Measurements from ENCODE around the gene TUBB2B.

Gene TUBB2B

DNA sequence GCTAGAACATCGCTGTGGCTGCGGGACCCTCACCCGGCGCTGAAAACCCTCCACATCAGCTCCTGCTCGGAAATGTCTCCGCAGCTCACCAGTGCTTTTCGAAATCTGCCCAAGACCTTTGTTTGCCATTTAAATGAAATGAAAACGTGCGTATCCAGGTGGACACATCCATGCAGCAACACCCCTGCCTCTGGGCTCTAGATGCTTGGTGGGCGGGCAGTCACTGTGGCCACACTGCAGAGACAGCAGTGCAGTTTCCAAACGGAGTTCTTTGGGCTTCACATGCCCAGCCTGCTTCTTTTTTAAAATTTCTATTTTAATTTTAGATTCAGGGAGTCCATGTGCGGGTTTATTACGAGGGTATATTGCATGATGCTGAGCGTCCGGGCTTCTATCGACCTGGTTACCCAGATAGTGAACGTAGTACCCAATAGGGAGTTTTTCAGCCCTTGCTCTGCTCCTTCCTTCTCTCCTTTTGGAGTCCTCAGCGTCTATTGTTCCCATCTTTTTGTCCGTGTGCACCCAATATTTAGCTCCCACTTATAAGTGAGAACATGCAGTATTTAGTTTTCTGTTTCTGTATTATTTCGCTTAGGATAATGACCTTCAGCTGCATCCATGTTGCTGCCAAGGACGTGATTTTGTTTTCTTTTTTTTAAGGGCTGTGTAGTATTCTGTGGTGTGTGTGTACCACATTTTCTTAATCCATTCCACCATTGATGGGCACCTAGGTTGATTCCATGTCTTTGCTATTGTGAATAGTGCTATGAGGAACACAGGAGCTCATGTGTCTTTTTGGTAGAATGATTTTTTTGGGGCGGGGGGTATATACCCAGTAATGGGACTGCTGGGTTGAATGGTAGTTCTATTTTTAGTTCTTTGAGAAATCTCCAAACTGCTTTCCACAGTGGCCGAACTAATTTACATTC, 4.8 kb upstream of the TUBB2B start:
- DNase-seq: no peak

DNA sequence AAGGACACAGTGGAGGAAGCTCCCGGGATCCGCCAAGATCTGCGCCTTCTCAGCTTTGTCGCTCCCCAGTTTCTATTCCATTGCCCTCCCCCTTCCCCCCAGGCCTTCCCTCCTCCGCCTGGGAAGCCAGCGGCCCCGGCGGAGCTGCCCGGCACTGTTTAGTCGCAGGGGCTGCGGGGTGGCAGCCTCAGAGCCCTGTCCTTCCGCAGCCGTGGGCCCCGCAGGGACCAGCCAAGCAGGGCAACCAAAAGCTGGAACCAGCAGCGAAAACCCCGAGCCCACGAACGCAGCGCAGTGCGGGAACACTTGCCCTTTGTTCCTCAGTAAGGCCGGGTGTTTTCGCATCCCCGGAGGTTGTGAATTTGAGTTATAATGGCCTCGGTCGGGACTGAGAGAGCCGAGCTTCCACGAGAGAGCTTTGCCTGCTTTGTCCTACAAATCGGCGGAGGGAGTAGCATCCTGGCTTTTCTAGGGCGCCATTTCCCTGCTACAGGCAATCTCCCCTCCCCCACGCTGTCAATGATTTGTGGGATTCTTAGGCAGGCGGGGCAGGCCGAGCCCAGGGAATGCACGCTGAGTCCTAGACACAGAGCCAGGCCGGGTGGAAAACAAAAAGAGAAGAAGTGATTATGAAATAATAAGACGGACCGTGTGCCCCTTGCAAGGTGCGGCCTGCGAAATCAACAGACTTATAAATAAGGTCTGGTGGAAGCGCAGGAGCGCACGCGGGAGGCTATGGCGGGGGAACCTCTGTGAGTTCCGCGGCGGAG, 4.0 kb upstream of the TUBB2B start:
- no peak for DNase-seq

GRCh38 chr6:3230900-3231246, 3.4 kb upstream of the TUBB2B start:
- no peak for DNase-seq

DNA sequence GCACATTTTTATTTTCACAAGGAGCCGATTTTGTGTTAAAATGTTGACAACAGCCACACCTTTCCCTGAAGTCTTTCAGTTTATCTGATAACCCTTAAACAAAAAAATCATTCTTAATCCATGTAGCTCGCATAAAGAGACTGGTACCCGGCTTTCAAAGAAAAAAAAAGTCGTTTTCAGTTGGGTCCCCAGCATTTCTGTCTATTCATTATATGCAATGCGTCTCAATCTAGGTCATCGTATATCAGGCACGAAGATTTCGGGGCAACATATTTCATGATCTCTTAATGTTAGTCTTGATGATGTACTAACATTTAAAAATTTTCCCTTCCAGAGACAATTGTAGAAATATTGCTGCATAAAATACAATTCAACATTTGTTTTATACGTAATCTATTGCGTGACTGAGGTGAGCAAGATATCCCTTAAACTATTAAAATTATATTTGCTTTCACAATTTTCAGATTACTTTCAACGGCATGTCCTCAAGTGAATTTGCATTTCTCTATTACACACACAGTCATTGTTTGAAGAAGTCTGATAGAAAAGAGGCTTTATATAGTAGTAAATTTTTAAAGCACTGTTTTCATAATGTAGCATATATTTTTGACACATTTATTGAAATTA, 2.9 kb upstream of the TUBB2B start:
- DNase-seq: no peak

DNA sequence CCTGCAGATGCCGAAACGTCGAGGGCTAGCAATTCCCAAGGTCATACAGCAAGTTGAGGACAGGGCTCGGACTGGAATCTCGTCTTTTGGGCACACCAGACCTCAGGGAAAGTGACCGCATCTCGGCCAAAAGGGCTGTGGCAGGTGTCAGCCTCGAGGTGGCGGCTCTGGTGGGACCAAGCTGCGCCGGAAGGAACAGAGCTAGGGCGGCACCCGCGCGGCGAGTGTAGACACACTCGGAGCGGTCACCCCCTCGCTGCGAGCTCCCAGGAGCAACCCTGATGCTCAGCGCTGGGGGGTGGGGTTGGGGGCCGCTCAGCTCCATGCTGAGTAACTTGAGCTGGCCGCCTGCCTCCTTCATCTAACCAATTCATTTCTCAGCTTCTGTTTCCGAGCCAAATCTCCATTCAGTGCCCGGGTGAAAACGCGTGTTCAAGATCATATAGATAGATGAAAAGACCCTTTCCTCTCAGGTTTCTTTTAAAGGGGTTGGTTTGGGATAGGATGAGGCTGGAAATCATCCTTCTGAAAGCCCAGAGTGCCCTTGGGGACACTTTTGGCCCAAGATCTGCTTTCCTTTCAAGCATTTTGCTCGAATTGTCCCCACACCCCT, 2.2 kb upstream of the TUBB2B start:
- peak; percentile 72 for DNase-seq

DNA sequence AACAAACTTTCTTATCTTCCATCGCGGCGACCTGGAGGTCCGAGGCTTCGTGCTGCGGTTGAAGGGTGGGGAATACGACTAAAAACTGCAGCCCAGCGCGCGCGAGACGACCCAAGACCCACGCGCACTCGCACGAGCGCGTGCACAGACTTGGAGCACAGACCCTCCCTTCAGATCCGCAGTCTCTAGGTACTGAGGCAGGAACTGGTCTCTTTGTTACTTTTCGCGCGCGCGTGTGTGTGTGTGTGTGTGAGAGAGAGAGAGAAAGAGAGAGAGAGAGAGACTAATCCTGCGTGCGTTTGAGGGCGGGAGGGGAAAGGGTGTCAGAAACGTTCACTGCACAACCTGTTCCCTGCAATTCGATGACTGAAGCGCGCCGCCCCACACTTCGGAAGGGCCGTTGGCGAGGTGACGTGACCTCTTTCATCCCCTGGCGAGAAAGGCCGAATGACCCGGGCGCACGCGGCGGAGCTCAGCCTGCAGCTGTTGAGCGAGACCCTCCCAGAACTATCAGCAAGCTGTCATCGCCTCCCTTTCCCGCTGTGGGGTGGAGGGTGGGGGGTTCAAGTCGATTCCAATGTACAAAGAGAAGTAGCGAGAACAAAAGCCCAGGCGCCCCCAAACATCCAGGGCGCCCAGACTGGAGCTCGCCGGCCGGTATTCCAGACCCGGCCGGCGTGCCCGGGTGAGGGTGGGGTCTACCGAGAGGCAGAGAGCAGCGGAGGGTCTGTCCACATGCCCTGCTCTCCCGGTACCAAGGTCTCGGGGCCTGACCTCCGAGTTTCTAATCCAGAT, 1.5 kb upstream of the TUBB2B start:
- peak; percentile 74 for DNase-seq

DNA sequence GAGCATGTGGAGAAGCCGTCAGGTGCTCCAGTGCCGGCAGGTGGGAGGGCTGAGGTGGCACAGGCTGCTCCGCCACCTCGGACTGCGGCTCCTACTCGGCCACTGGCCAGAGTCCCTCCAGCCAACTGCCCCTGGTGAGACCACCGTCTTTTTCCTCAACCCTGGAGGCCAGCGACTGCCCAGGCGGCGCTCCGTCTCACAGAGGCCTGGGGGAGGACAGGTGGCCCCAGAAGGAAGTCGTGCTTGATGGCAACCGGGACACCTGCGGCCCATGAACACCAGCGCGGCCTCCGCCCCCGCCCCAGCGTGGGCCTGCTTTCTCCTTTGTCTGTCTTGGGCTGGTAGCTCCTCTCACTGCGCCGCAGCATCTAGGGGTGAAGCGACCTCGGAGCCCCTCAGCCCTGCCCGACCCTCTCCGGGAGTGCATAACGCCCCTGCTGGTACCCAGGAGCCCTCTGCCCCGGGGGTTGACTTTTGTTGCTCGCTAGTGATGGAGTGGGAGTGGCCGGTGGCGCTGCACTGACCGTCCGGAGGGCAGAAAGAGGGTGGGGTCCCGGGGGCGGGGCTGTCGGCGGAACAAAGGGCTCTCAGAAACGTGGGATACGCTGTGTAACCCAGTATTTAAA, 706 bp upstream of the TUBB2B start:
- peak; percentile 70 for DNase-seq

GRCh38 chr6:3226481-3227362, 731 bp downstream of the TUBB2B start:
- DNase-seq: peak; percentile 73

GRCh38 chr6:3226042-3226441, 1.4 kb downstream of the TUBB2B start:
- DNase-seq: no peak

DNA sequence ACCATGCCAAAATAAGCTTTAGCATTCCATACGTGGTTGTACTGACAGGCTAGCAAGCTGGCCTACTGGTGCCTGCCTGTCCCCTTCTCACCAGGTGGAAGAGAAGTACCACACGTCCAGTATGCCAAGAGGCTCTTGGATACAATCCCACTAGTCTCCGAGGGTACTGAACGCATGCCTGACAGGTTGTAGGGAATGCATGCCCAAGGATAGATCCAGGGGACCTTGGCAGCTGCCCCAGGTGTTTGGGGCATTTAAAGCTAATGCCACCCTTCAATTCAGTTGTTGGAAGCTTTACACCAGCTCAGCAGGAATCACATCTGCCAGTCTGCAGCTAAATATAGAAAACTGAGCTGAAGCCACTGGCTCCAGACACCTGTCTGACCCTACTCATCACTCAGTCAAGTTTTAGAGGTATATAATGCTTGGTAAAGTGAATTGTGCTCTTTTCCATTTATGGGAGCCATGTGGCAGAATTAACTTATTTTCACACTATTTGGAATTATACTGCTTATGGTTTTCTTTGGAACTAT, 4.9 kb downstream of the TUBB2B start:
- no peak for DNase-seq

DNA sequence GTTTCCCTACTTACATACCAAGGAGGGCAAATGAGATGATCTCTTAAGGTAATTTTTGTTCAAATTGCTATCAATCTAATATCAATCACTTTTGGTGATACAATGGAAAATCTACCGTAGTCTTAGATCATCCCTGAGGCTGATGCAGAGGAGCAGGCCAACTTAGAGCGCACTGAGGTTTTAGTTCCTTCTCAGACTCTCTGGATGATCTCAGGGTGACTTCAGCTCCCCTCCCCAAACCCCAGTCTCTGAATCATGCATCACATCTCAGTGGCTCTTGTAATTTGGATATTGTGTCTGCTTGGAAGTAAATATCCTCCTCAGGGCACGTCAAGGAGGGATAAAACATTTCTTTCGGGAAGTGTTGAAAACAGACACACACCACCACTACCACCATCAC, 5.9 kb downstream of the TUBB2B start:
- DNase-seq: no peak

DNA sequence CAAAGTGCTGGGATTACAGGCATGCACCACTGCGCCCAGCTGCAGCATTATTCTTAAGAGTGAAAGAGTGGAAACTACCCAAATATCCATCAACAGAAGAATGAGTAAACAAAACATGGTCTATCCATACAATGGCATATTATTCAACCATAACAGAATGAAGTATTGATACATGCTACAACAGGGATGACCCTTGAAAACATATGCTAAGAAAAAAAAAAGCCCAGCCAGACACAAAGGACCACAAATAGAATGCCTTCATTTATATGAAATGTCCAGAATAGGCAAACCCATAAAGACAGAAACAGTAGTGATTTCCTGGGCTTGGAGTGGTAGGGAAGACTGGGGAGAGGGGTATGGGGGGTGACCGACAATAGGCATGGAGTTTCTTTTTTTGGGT, 7.1 kb downstream of the TUBB2B start:
- no peak for DNase-seq

GRCh38 chr6:3218266-3218665, 9.2 kb downstream of the TUBB2B start:
- no peak for DNase-seq

GRCh38 chr6:3217286-3217685, 10.2 kb downstream of the TUBB2B start:
- no peak for DNase-seq

- DNase-seq: no peak
Measured at GRCh38 chr6:3214898-3215297, 12.6 kb downstream of the TUBB2B start.

- DNase-seq: no peak
Measured at GRCh38 chr6:3213334-3213695, 14.1 kb downstream of the TUBB2B start.

- DNase-seq: no peak
Measured at GRCh38 chr6:3212261-3212660, 15.2 kb downstream of the TUBB2B start.

DNA sequence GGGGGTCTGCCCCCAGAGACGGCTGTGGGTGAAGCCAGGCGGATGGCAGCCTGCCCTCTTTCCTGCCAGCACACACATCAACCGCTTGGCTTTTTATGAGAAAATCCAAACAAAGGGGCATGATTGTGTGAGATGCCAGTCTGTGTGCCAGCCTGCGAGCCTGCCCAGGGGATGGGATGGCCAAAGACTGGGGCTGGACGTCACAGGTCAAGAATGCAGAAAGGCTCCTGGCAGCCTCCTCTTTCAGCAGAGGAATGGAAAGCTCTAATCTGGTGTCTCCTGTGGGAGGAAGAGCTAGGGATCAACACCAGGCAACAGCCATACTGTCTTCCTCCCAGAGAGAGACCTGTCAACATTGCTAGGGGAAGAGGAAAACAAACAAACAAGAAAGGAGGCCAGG, 15.8 kb downstream of the TUBB2B start:
- DNase-seq: no peak

GRCh38 chr6:3210024-3210610, 17.3 kb downstream of the TUBB2B start:
- no peak for DNase-seq

Measured in activated effector memory CD4-positive, alpha-beta T cell treated with anti-CD3 and anti-CD28 coated beads, Interleukin-2, amount 50 U/mL, for 16 hours (primary cell).